GM21529 (cell line): Measurements from ENCODE around the gene TNFRSF14.

Experiments used
- ATAC-seq: cut with Tn5 transposase; IDR thresholded peaks from one replicate; pipeline ENCODE4 v1.9.1; 2021; ENCODE audit not compliant: unreplicated experiment

The TNFRSF14 gene

GRCh38 chr1:2611621-2612437, 55.7 kb downstream of the TNFRSF14 start:
- ATAC-seq = no peak

GRCh38 chr1:2612591-2613365, 56.6 kb downstream of the TNFRSF14 start:
- ATAC-seq = no peak
